Gastroesophageal sphincter (tissue), 4 donors: ENCODE results near the gene KLK3. TPM values are rescaled to one million over a fixed set of nuclear protein-coding genes. Genes with fewer than 3 reads are reported as not detected.

Experiments used
- ATAC-seq: fragments of 150-250 bp; one replicate; pipeline ENCODE4 v1.9.1; 2016; ENCODE audit warnings: mild to moderate bottlenecking, moderate library complexity
- H3K27ac ChIP-seq, 4 donors: fragments of 200-600 bp; sonication (generic) in 3 of 4; 1 replicate in 3 of 4; 2 replicates in 1 of 4; pipeline ENCODE4 v1.5.1; 2016 to 2019
- H3K27me3 ChIP-seq: fragments of 200-600 bp; sonication (generic); one replicate; pipeline ENCODE4 v1.5.1; 2019
- H3K36me3 ChIP-seq, 2 donors: fragments of 200-600 bp; sonication (generic); one replicate each; pipeline ENCODE4 v1.5.1; 2019; ENCODE audit warnings: control low read depth in 1 of 2
- H3K4me1 ChIP-seq, 3 donors: fragments of 200-600 bp; sonication (generic); 1 replicate in 2 of 3; 2 replicates in 1 of 3; pipeline ENCODE4 v1.5.1; 2016 to 2019; ENCODE audit warnings: control low read depth in 2 of 3
- H3K4me3 ChIP-seq, 2 donors: fragments of 200-600 bp; sonication (generic); one replicate each; pipeline ENCODE4 v1.5.1; 2019; ENCODE audit warnings: mild to moderate bottlenecking in 1 of 2, moderate library complexity in 1 of 2
- H3K9me3 ChIP-seq, 3 donors: fragments of 200-600 bp; sonication (generic); one replicate each; pipeline ENCODE4 v1.5.1; 2017 to 2019; ENCODE audit warnings: control low read depth in 2 of 3
- CTCF ChIP-seq, 4 experiments: fragments of 200-600 bp in 2 of 4; fragments of 450-650 bp in 2 of 4; sonication (generic) in 1 of 4; IDR thresholded peaks; one replicate each; pipeline ENCODE4 v1.5.1; 2017 to 2019; ENCODE audit warnings: antibody characterized with exemption in 4 of 4, mild to moderate bottlenecking in 2 of 4, moderate library complexity in 2 of 4
- EP300 ChIP-seq: sonication (generic); formaldehyde crosslinking; IDR thresholded peaks from one replicate; pipeline ENCODE4 v1.6.1; 2017; ENCODE audit warnings: antibody characterized with exemption, mild to moderate bottlenecking
- POLR2A ChIP-seq, 2 donors: fragments of 450-650 bp; IDR thresholded peaks; one replicate each; pipeline ENCODE4 v1.6.1; 2017; ENCODE audit warnings: antibody characterized with exemption in 2 of 2, mild to moderate bottlenecking in 2 of 2, moderate library complexity in 1 of 2
- POLR2AphosphoS5 ChIP-seq: sonication (generic); formaldehyde crosslinking; IDR thresholded peaks from one replicate; pipeline ENCODE4 v1.6.1; 2017; ENCODE audit warnings: antibody characterized with exemption
- WGBS, 2 donors: methylation state at CpG; one replicate each; pipeline ENCODE4 v1.1.5; 2018; ENCODE audit warnings: low coverage in 1 of 2; 5-methylcytosine and 5-hydroxymethylcytosine counted together
- total RNA-seq, 4 donors: library from RNA; depleted of rRNA; stranded (reverse); fragments of >200 nt; gene quantifications; one replicate each; pipeline ENCODE4 v1.1.0, GENCODE V29; 2016

The KLK3 gene
- total RNA-seq, 4 donors from 2014 or later: not detected

- H3K9me3 ChIP-seq: peaks cover 0 to 32% (median 0%) of the 10 kb centered on the region in 3 donors
- ATAC-seq: no peak
- peaks cover 0 to 14% (median 5%) of the 10 kb centered on the region in 3 donors for H3K4me1 ChIP-seq
- no peak overlapping the region for H3K27ac ChIP-seq
- H3K27me3 ChIP-seq: peaks cover 52% of the 10 kb centered on the region
- no peak overlapping the region for H3K4me3 ChIP-seq
- H3K36me3 ChIP-seq: no peaks in the 10 kb centered on the region
- 66 to 92% methylated on average over 4 to 5 of the region's 10 CpGs for WGBS, 2 donors
- TF ChIP-seq CTCF (IDR thresholded peaks at IDR 0.05) (no peak), EP300 (no peak)
These were observed 14.7 kb upstream of the KLK3 start for GRCh38 chr19:50839712-50840655.

- no peak for ATAC-seq
- Histone ChIP-seq H3K27ac (no peak overlapping the region), H3K27me3 (peaks cover 44% of the 10 kb centered on the region), H3K4me1 (no peaks in the 10 kb centered on the region), H3K36me3 (no peaks in the 10 kb centered on the region), H3K9me3 (peaks cover 0 to 32% (median 0%) of the 10 kb centered on the region in 3 donors), H3K4me3 (no peak overlapping the region)
- 83 to 87% methylated on average over 6 of the region's 6 CpGs for WGBS, 2 donors
- TF ChIP-seq POLR2A (IDR thresholded peaks at IDR 0.05) (no peak), CTCF (IDR thresholded peaks at IDR 0.05) (no peak), EP300 (no peak), POLR2AphosphoS5 (no peak)
These were observed 12.6 kb upstream of the KLK3 start for GRCh38 chr19:50842130-50842529.

GRCh38 chr19:50843205-50843604, 11.5 kb upstream of the KLK3 start:
- TF ChIP-seq POLR2A (IDR thresholded peaks at IDR 0.05) (no peak), EP300 (no peak), CTCF (IDR thresholded peaks at IDR 0.05) (no peak), POLR2AphosphoS5 (no peak)
- no peaks in the 10 kb centered on the region for H3K4me1 ChIP-seq

GRCh38 chr19:50843701-50844221, 11.0 kb upstream of the KLK3 start:
- Histone ChIP-seq H3K4me3 (no peak overlapping the region), H3K4me1 (no peaks in the 10 kb centered on the region), H3K36me3 (no peaks in the 10 kb centered on the region), H3K27ac (no peak overlapping the region), H3K9me3 (peaks cover 0 to 32% (median 0%) of the 10 kb centered on the region in 3 donors), H3K27me3 (peaks cover 41% of the 10 kb centered on the region)
- 60 to 69% methylated on average over 1 to 5 of the region's 7 CpGs for WGBS, 2 donors
- TF ChIP-seq EP300 (no peak), POLR2AphosphoS5 (no peak), CTCF (IDR thresholded peaks at IDR 0.05) (no peak), POLR2A (IDR thresholded peaks at IDR 0.05) (no peak)
- no peak for ATAC-seq

More at GRCh38 chr19:50843205-50843604, 11.5 kb upstream of the KLK3 start:
- Histone ChIP-seq H3K9me3 (peaks cover 0 to 32% (median 0%) of the 10 kb centered on the region in 3 donors), H3K36me3 (no peaks in the 10 kb centered on the region), H3K27ac (no peak overlapping the region), H3K4me3 (no peak overlapping the region), H3K27me3 (peaks cover 42% of the 10 kb centered on the region)
- 89 to 100% methylated on average over 1 to 2 of the region's 2 CpGs for WGBS, 2 donors
- ATAC-seq: no peak
